IPS-11a (cell line): ENCODE results near the gene HLCS.

Source experiments
- H3K4me3 ChIP-seq: one replicate; pipeline ENCODE4 v1.5.1; 2013; ENCODE audit warnings: low read depth, low read length, control low read depth

HLCS gene

DNA sequence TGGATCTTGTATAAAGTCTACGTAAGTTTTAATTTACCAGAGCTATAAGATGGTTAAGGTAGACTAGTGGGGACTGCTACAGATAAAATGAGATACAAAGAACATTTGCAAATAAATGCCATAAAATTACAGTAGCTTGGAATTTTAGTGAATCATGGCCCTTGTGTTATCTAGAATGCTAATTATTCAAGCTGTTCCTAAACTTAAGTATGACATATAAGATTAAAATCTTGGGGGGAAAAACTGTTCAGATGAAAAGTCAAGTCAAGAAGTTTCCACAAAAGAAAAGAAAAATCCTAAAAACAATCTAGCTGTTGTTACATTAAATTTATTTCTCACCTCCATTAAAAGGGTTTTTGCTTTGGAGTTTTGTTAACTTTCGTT is 215.9 kb downstream of the HLCS start:
- no peak overlapping the region for H3K4me3 ChIP-seq

DNA sequence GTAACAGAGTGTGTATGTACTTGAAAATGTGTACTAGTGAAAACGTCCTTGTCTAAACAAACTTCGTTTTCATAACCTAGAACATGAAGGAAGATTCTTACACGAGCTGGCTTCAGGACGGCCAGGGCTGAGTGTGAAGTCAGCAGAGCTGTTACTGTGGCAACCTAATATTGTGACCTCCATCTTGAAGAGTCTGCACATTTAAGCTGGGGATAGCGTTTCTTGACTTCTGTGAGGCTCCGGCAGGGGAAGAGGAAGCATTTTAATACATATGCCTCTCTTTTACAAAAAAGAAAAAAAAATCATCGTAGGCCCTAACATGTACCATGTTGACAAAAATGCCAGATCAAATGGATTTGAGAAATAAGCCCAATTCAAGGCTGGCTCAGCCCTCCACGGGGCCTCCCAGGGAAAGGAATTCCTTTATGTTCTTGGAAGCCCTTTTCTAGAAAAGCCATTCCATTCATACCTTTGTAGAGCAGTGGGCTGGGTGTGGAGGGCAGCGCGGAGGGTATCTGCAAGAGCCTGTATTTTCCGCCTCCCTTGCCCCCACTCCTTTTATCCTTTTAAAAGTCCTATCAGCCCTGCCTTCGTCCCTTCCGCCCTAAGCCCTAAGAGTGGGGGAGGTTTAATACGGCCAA is 216.4 kb downstream of the HLCS start:
- no peak overlapping the region for H3K4me3 ChIP-seq

DNA sequence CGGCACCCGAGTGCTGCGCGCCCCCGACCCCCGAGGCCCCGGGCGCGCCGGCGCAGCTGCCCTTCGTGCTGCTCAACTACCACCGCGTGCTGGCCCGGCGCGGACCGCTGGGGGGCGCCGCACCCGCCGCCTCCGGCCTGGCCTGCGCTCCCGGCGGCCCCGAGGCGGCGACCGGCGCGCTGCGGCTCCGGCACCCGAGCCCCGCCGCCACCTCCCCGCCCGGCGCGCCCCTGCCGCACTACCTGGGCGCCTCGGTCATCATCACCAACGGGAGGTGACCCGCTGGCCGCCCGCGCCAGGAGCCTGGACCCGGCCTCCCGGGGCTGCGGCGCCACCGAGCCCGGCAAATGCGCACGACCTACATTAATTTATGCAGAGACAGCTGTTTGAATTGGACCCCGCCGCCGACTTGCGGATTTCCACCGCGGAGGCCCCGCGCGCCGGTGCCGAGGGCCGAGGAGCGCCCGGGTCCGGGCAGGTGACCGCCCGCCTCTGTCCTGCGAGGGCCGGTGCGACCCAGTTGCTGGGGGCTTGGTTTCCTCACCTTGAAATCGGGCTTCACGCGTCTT is 218.6 kb downstream of the HLCS start:
- H3K4me3 ChIP-seq, result peak overlapping the region; percentile 43

DNA sequence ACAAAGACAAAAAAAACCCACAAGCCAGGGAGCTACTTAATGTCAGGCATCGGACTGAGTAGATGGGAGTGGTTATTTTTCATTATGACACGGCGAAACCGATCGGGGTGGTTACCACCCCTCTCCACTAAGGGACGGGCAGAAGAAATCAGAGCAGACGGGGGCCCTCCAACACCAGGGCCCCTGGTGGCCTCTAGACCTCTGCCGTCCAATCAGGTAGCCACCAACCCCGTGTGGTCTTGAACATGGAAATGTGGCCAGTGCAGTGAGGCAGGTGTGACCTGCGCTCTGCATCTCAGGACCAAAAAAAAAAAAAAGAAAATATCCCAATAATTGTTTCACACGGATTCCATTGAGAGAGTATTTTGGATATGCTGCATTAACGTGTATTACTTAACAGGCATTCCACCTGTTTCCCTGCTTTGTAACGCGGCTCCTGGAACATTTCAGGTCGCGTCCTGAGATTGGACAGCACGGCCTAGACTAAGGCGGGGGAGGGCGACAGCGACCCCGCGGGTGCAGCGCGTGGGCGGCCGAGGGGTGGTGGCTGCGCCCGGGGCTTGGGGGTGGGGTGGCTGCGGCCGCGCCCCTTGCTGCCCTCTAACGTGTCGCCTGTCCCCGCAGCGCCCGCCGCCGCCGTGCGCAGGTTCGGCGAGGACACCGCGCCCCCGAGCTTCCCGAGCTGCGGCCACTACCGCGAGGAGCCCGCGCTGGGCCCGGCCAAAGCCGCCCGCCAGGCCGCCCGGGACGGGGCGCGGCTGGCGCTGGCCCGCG is 219.2 kb downstream of the HLCS start:
- H3K4me3 ChIP-seq, result peak overlapping the region; percentile 5

DNA sequence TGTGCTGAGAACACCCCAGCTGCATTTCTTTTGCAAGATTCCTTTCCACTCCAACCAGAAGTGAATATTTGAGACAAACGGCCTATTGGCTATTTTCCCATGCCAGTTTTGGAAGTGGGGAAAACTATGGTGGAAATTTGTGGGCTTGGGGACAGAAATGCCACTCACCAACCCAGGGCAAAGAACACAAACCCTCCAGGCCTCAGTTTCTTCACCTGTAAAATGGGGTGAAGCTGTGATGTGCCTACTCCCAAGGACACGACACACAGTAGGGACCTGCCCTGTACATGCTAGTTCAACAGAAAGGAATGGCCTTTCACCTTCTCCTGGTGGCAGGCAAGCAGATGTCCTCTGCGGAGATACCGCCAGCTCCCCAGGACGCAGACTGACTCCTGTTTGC is 221.0 kb downstream of the HLCS start:
- no peak overlapping the region for H3K4me3 ChIP-seq

DNA sequence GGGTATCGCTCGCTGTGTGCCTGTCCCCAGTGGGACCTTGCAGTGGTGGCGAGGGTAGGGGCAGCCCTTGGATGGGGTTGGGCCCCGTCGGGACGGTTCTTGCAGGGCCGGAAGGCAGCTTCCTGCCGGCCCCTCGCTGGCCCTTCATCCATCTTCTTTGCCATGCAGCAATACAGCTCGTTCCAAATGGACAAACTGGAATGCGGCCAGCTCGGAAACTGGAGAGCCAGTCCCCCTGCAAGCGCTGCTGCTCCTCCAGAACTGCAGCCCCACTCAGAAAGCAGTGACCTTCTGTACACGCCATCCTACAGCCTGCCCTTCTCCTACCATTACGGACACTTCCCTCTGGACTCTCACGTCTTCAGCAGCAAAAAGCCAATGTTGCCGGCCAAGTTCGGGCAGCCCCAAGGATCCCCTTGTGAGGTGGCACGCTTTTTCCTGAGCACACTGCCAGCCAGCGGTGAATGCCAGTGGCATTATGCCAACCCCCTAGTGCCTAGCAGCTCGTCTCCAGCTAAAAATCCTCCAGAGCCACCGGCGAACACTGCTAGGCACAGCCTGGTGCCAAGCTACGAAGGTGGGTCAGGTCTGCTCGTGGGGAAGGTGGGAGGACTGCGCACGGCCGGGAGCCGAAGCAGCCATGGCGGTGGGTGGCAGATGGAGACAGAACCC is 221.8 kb downstream of the HLCS start:
- H3K4me3 ChIP-seq, result no peak overlapping the region

DNA sequence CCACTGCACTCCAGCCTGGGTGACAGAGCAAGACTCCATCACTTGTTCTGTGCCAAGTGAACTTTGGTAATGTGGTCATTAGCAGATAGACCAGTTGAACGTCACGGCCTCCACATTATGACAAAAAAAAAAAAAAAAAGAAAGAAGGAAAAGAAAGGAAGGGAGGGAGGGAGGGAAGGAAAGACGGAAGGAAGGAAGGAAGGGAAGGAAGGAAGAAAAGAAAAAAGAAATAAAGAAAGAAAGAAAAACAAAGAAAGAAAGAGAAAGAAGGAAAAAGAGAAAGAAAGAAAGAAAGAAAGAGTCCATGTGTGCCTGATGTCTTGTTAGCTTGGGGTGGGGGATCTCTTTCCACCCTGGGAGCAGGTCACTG is 222.3 kb downstream of the HLCS start:
- no peak overlapping the region for H3K4me3 ChIP-seq

DNA sequence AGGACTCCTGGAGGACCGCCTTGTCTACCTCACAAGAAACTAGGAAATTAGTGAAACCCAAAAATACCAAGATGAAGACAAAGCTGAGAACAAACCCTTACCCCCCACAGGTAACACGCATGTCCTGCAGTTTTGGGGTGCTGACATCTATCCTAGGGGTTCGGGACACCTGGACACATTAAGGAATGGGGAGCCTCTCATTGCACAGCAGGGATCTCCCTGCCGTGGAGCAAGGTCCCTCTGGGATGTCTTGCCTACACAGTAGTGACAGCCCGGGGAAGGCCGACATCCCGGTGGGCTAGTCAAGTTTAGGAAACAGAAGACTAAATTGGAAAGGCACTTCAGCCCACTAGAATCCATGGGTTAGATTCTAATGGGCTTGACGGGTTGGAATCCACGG is 223.0 kb downstream of the HLCS start:
- H3K4me3 ChIP-seq, result no peak overlapping the region

DNA sequence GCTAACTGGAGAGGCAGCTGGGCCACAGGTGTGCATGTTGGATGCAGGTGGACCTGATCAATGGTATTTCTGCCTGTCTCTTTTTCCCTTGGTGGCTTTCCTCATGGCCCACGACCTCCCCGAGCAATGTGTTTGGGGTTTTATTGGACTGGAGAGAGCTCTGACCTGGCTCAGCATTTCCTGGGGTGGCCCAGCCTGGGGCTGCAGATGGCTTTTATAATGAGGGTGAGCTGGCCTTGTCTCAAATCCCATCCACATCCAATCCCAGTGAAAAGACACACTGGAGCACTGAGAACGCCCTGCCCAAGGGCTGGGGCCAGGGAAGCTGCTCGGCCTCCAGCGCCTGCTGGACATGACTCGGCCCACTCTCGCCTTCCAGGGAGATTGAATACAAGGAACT is 223.5 kb downstream of the HLCS start:
- H3K4me3 ChIP-seq, result no peak overlapping the region

DNA sequence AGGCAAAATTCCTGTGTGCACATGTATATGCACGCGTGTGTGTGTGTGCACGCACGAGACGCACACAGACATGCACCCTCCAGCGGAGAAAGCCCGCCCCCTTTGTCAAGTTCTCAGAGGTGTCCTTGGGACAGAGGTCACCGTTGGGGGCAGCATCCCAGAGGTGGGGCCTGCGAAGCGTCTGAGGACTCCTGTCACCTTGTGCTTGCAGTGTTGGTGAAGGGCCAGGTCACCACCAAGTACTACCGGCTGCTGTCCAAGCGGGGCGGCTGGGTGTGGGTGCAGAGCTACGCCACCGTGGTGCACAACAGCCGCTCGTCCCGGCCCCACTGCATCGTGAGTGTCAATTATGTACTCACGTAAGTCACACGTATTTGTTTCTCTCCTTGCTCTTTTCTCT is 225.0 kb downstream of the HLCS start:
- H3K4me3 ChIP-seq, result no peak overlapping the region

DNA sequence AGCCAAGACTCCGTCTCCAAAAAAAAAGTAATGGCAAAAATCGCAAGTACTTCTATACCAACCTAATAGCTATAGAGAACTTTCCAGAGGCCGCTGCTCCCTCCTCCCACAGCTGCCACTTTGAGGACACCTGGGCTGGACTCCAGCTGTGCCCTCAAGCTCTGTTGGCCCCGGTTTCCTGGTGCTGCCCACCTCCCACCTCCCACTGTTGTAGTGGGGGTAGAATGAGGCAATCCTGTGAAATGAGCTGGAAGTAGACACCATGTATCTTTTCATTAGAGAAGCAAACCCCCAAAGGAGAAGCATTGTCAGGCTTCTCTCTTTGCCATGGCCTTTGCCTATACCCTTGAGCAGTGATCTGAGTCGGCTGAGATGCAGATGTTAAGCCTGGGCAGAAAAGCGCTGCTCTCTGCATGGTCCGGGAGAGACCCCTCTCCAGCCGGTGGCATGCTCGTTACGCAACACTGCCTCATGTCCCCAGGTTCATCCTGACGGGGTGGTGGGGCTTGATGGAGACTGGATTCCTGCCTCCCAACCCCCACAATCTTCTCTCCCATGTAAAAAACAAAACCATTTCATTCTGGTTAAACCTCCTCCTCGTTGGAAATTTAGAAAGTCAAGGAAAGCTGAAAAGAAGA is 227.9 kb downstream of the HLCS start:
- no peak overlapping the region for H3K4me3 ChIP-seq

DNA sequence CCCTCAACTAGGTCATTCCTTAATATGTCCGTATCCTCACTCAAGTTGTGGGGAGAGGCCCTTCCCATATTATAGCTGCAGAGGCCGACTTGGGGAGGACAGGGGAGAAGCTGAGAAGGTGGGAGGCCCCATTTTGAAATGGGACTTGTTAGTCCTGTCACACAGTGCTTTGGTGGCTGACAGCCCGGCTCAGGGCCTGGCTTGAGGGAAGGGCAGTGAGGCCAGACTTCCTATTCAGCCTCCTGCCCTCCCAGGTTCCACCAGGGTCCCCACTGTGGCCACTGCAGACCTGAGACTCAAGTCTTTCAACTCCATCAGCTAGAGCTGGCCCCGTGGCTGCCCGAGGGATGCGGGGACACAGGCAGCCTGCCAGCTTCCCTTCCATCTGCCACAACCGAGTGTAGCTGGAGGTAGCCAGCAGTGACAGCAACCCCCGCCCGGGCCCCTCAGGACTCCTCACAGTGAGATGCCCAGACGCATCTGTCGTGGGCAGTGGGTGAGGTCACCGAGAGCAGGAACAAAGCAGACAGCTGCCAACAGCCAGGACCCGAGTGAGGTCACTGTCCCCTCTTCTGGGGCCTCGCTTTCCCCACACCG is 230.6 kb downstream of the HLCS start:
- H3K4me3 ChIP-seq, result no peak overlapping the region

DNA sequence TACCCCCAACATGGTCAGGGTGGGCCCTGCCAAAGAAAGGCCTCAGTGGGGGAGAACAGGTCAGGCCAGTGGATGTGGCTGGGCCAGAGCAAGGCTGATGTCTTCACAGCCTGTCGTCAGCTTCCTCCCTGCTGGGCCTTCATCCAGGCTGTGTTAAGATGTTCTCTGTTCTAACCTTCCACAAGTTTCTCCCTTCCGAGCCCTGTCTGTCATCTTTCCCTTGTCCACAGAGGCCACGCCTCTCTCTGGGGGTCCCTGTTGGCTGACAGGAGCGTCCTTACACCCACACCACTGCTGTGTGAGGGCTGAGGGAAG is 231.3 kb downstream of the HLCS start:
- no peak overlapping the region for H3K4me3 ChIP-seq

DNA sequence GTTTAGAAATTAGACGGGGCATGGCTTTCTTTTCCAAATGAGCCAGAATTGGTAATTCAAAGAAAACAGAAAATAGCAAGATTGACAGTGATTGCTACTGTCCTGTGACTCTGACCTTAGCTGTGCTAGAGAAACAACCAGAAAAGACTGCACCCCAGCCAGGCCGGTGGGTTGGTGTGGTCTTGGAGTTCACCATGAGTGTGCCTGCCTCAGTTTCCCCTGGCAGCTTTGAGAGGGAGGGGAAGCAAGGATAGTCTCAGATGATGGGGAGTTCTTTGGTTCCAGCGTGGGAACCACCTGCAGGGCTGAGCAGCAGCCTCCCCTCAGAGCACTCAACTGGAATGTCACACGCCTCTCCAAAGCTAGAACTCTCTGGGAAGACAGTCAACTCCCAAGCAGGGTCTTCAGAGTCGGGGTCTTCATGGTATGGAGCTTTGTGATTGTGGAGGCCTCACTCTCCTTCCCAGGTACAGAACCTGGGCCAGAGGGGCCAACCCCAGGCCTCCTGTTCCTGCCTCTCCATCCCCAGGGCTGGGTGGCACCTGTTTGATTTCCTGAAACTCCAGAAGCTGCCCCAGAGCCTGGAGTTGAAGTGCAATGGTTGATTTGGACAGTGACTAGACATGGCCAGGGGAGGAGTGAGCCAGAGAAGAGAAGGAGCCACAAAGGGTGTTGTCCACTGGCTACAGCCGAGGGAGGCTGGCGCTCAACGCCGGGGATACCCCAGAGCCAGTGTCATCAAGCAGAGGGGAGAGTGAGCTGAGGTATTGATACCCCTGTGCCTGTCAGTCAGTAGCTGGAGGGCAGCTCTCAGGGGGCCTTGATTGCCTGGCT is 231.9 kb downstream of the HLCS start:
- H3K4me3 ChIP-seq, result no peak overlapping the region

DNA sequence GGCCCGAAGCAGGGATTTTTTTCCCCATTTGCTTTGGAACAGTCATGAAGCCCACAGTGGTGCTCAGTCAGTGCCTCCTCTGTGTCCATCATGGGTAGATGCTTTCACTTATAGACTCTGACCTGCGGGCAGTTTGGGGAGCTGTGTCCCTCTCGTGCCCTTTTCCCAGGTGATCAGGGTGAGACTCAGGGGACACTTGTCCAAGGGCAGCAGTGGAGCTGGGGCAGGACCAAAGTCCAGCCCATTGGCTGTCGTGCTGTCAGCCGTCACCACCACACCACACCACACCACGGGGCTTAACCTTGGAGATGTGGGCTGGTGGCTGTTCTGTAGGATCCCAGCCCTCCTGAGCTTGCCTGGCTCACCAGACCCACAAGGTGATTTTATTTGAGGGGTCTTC is 232.6 kb downstream of the HLCS start:
- no peak overlapping the region for H3K4me3 ChIP-seq

DNA sequence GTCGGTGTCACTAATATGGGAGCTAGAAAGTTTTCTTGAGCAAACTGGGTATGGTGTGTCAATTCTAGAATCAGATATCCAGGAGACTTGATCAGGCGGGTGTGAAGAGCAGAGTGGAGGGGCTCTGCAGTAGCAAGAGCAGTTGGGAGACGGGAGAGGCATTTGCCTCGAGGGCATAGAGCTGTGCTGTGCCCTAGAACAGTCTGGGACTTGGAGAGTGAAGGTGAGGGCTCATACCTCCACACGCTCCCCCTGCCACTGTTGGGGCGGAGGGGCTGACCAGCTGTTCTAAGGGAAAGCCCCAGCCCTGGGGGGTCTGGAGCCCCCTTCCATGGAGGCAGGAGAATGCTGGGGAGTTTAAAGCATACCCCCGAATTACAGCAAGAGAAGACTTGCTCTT is 233.7 kb downstream of the HLCS start:
- no peak overlapping the region for H3K4me3 ChIP-seq

DNA sequence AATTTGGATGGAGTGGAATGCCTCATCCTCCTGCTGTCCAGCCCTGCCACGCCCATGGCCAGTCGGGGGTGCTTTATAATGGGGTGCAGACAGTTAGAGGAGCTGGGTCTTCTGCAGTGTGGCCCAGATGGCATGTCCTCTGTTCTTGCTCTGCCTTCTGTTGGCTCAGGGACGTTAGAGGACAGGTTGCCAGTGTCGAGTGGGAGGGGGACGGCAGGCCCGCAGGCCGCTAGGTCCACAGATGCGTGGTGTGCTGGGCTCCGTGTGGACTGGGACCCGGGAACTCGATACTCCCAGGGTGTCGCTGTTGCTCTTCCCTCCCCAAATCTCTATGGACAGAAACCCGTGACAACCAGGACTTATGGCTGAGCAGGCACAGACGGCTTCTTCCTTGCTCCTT is 234.3 kb downstream of the HLCS start:
- no peak overlapping the region for H3K4me3 ChIP-seq

DNA sequence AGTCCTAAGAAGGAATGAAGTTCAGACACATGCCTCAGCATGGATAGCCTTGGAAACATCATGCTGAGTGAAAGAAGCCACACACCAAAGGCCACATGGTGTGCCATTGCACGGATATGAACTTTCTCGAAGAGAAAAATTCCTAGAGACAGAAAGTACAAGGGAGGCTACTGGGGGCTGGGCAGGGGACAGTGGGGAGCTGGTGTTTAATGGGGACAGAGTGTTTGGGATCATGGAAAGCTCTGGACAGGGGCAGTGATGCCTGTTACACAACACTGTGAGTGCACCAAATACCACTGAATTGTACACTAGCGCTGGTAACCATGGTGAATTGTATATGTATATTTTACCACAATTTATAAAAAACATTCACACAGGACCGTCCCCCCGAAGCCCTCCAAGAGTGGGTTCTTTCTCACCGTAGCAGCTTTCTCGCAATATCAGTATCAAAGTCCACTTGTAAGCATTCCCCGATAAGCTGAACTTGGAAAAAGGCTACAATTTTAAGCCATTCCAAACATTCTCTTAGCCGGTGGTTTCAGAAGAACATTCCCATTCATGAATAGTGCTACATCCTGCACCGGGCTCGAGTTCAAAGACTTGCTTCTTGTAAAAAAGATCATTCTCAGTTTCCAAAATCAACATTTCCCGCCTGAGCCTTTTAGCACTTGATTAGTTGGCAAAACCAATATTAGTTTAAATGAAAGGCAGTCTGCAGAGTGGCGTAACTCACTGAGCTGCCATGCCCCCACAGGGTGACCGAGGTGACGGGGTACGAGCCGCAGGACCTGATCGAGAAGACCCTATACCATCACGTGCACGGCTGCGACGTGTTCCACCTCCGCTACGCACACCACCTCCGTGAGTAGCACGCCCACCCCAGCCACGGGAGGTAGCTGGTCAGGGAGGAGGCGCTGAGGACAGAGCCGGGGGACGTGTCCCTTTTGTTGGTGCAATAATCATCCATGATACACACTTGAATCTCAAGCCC is 235.9 kb downstream of the HLCS start:
- no peak overlapping the region for H3K4me3 ChIP-seq

DNA sequence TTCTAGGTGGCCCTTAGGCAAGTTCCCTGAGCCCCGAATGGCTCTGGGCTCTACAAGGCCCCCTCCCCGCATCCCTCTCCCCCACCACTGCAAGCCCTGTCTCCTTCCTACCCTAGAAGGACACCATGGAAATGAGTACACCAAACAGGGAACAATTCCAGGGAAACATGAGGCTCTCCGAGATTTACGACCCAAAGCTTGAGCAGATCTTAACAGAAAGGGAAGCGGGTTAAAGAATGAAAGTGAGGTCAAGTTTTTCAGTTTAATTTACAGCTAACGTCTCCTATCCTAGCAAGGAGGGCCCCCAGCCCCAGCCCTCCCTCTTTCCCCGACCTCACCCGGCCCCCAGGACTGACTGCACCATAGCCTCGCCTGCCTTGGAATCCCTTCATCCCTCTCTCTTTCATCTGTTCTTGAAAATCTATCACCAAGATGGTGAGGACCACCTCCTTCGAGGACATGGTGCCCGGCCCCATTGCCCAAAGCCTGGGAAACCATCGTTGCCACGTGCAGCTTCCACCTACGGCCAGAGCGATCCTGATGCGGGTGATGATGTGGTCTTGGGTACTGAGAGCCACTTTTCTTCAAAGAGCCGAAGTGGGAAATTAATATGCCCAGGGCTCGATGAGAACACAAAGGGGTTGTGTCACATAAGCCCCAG is 237.0 kb downstream of the HLCS start:
- H3K4me3 ChIP-seq, result no peak overlapping the region
